ENCODE measurements around the gene RMDN2. TPM values are rescaled to one million over a fixed set of nuclear protein-coding genes. Genes with fewer than 3 reads are reported as not detected.

The RMDN2 gene
- total RNA-seq, 1 experiment from 2014 or later, result 5.3 TPM

DNA sequence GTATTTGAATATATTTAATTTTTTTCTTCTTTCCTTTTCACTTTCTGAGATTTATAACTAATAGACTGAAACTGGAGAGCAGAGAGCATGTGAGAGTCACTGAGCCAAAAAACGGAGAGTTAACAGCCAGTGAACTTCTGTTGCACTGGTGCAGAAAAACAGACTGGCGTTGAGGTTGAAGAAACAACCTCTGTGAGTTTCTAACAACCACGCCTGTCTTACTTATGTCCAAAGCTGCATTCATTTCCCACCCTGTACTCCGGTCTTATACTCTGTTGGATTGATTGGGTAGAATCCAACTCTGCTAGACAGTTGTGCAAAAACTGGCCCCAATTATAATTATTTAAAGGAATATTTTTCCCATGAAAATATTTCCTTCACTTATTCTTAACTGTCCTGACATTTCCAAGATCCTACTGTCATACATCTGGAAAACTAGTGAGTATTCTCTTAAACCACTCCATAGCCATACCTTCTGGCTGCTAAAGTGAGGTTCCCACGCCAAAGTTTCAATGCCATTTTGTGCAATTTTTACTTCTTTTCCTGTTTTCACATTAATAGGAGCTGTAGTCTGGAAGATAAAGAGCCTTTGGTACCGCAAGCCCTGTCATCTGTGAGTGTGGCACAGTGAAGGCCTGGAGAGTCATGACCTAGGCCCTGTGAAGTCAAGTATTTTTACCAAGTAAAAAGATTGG, 141.5 kb downstream of the RMDN2 start:
- CTCF ChIA-PET, result no interaction called here
- Histone ChIP-seq H3K4me1 (replicated peaks; ENCODE audit: insufficient read depth) (peaks cover 41% of the 10 kb centered on the region), H3K4me2 (no peak overlapping the region), H2AFZ (no peak overlapping the region), H3K4me3 (no peak overlapping the region), H3K27ac (no peak overlapping the region), H3K9me3 (ENCODE audit: insufficient read depth, low read depth) (no peaks in the 10 kb centered on the region), H3K36me3 (ENCODE audit: low read depth) (peaks cover 43% of the 10 kb centered on the region), H3F3A (ENCODE audit: insufficient read depth, low read depth) (peaks cover 25% of the 10 kb centered on the region; the same call in 1 of the 2 replicates), H3K27me3 (ENCODE audit: insufficient read depth, low read depth) (no peaks in the 10 kb centered on the region), H3K79me2 (ENCODE audit: low read depth) (peaks cover 36% of the 10 kb centered on the region), H4K20me1 (ENCODE audit: insufficient read depth) (no peaks in the 10 kb centered on the region; the same call in 1 of the 2 replicates), H3K9me2 (ENCODE audit: insufficient read depth) (no peaks in the 10 kb centered on the region)
- intact Hi-C loops (cut with micrococcal nuclease; ENCODE audit: unreplicated experiment), result no loop called here
- POLR2A ChIA-PET (ENCODE audit: unreplicated experiment), result no interaction called here
- BruUV-seq (replicated peaks), result no TSS peak
- no peak for TF ChIP-seq EZH2 (IDR thresholded peaks at IDR 0.05; ENCODE audit: low read depth)
- TF ChIP-seq, protein P1, sequence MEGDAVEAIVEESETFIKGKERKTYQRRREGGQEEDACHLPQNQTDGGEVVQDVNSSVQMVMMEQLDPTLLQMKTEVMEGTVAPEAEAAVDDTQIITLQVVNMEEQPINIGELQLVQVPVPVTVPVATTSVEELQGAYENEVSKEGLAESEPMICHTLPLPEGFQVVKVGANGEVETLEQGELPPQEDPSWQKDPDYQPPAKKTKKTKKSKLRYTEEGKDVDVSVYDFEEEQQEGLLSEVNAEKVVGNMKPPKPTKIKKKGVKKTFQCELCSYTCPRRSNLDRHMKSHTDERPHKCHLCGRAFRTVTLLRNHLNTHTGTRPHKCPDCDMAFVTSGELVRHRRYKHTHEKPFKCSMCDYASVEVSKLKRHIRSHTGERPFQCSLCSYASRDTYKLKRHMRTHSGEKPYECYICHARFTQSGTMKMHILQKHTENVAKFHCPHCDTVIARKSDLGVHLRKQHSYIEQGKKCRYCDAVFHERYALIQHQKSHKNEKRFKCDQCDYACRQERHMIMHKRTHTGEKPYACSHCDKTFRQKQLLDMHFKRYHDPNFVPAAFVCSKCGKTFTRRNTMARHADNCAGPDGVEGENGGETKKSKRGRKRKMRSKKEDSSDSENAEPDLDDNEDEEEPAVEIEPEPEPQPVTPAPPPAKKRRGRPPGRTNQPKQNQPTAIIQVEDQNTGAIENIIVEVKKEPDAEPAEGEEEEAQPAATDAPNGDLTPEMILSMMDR (conservative IDR thresholded peaks at IDR 0.05), result no peak
- DNase-seq, result no peak

Other genes with a start within 250 kb of the RMDN2 start
- gene CYP1B1, start 150.9 kb downstream of the RMDN2 start, total RNA-seq (2021), result 36.3 and 39.4 TPM in 2 replicates